ENCODE data around the gene PRKAG3.
A peak's percentile ranks its signal among the peaks of the same experiment; 100 is the strongest.

PRKAG3 gene

GRCh38 chr2:218865999-218866398 lies 34.4 kb upstream of the PRKAG3 start:
- TF ChIP-seq TAF1 (IDR thresholded peaks at IDR 0.05; ENCODE audit: low read depth): no peak

- no peak for TF ChIP-seq TAF1 (IDR thresholded peaks at IDR 0.05; ENCODE audit: low read depth)
- no peak for TF ChIP-seq USF1 (IDR thresholded peaks at IDR 0.05)
- no peak for TF ChIP-seq TCF12 (IDR thresholded peaks at IDR 0.05; ENCODE audit: low read depth)
- TF ChIP-seq YY1 (IDR thresholded peaks at IDR 0.05; ENCODE audit: low read depth): no peak
- no peak for TF ChIP-seq CEBPB (IDR thresholded peaks at IDR 0.05)
- TF ChIP-seq MAX (IDR thresholded peaks at IDR 0.05): no peak
- TF ChIP-seq EGR1 (IDR thresholded peaks at IDR 0.05): no peak
- TF ChIP-seq FOXM1 (IDR thresholded peaks at IDR 0.05; ENCODE audit: borderline replicate concordance, low read depth): no peak
These were observed 33.8 kb upstream of the PRKAG3 start for GRCh38 chr2:218865396-218865795.

- TF ChIP-seq ZBTB7A (IDR thresholded peaks at IDR 0.05; ENCODE audit: low read depth) (no peak), CREB1 (IDR thresholded peaks at IDR 0.05; ENCODE audit: low read depth) (no peak), EP300 (IDR thresholded peaks at IDR 0.05; ENCODE audit: borderline replicate concordance) (no peak), YY1 (IDR thresholded peaks at IDR 0.05; ENCODE audit: low read depth) (no peak), MAX (IDR thresholded peaks at IDR 0.05) (no peak), USF1 (IDR thresholded peaks at IDR 0.05) (no peak), FOXM1 (IDR thresholded peaks at IDR 0.05; ENCODE audit: borderline replicate concordance, low read depth) (no peak), REST (IDR thresholded peaks at IDR 0.05; ENCODE audit: low read depth) (no peak), TAF1 (IDR thresholded peaks at IDR 0.05; ENCODE audit: low read depth) (no peak)
These were observed 31.5 kb upstream of the PRKAG3 start for GRCh38 chr2:218863021-218863520.

- TF ChIP-seq MAX (IDR thresholded peaks at IDR 0.05) (no peak), ZBTB7A (IDR thresholded peaks at IDR 0.05; ENCODE audit: low read depth) (no peak), USF1 (IDR thresholded peaks at IDR 0.05) (no peak), REST (IDR thresholded peaks at IDR 0.05; ENCODE audit: low read depth) (no peak)
These were observed 30.2 kb upstream of the PRKAG3 start for GRCh38 chr2:218861645-218862318.

- TF ChIP-seq RAD21 (IDR thresholded peaks at IDR 0.05; ENCODE audit: low read depth) (no peak), EP300 (IDR thresholded peaks at IDR 0.05; ENCODE audit: borderline replicate concordance) (no peak), ZBTB7A (IDR thresholded peaks at IDR 0.05; ENCODE audit: low read depth) (0 out of 2 replicates have a peak, but pooled peaks have one; percentile 41), TEAD4 (IDR thresholded peaks at IDR 0.05) (no peak), REST (IDR thresholded peaks at IDR 0.05; ENCODE audit: low read depth) (no peak), NFIC (IDR thresholded peaks at IDR 0.05) (no peak), USF1 (IDR thresholded peaks at IDR 0.05) (peak; percentile 40; the same call in 1 of the 2 replicates), EGR1 (IDR thresholded peaks at IDR 0.05) (no peak), CREB1 (IDR thresholded peaks at IDR 0.05; ENCODE audit: low read depth) (no peak), YY1 (IDR thresholded peaks at IDR 0.05; ENCODE audit: low read depth) (0 out of 2 replicates have a peak, but pooled peaks have one; percentile 23), TCF12 (IDR thresholded peaks at IDR 0.05; ENCODE audit: low read depth) (0 out of 2 replicates have a peak, but pooled peaks have one; percentile 18), CEBPB (IDR thresholded peaks at IDR 0.05) (no peak), TAF1 (IDR thresholded peaks at IDR 0.05; ENCODE audit: low read depth) (no peak)
These were observed 29.4 kb upstream of the PRKAG3 start for GRCh38 chr2:218860950-218861381.
